IMR-90 (cell line): ENCODE results near the gene MCTP2. TPM values are rescaled to one million over a fixed set of nuclear protein-coding genes. Genes with fewer than 3 reads are reported as not detected.

Experiments
- ATAC-seq: fragments of 200-7000 bp; cut with Tn5 transposase; 2 replicates; pipeline ENCODE4 v1.9.1; 2020; ENCODE audit warnings: low read depth, mild to moderate bottlenecking, moderate library complexity
- BruUV-seq: library from RNA; stranded (reverse); fragments of 400-500 nt; replicated peaks from 2 replicates; lab custom pipeline; 2021; lab: Mats Ljungman, UMichigan
- CTCF ChIA-PET: fragments of 300-600 bp; formaldehyde crosslinking; extraction: SDS; loops from one replicate; lab custom pipeline; 2021; ENCODE audit warnings: antibody characterized with exemption; lab: Yijun Ruan, JAX
- POLR2A ChIA-PET: fragments of 300-600 bp; sonication (Branson Sonifier 250); formaldehyde crosslinking; loops from one replicate; lab custom pipeline; 2022; ENCODE audit warnings: antibody characterized with exemption; ENCODE audit not compliant: unreplicated experiment; lab: Charles Lee
- DNase-seq: peaks from one replicate; pipeline ENCODE4 v3.0.0; 2013
- H2AFZ ChIP-seq: replicated peaks from 2 replicates; pipeline ENCODE3; 2013; ENCODE audit warnings: low read length, mild to moderate bottlenecking; ENCODE audit not compliant: poor library complexity
- H2AK5ac ChIP-seq: 2 replicates; pipeline ENCODE4 v1.6.1; 2013; ENCODE audit warnings: low read depth, low read length, inconsistent platforms
- H2AK9ac ChIP-seq: replicated peaks from 2 replicates; pipeline ENCODE3; 2013; ENCODE audit warnings: mild to moderate bottlenecking, low read depth, low read length, moderate library complexity; ENCODE audit not compliant: poor library complexity
- H2BK120ac ChIP-seq: 2 replicates; pipeline ENCODE4 v1.6.1; 2013; ENCODE audit warnings: low read depth, low read length, inconsistent platforms
- H2BK15ac ChIP-seq: 3 replicates; pipeline ENCODE4 v1.6.1; 2013; ENCODE audit warnings: low read depth, low read length, inconsistent platforms
- H2BK20ac ChIP-seq: 2 replicates; pipeline ENCODE4 v1.6.1; 2013; ENCODE audit warnings: low read depth, mild to moderate bottlenecking, inconsistent platforms, low read length, moderate library complexity
- H2BK5ac ChIP-seq: 2 replicates; pipeline ENCODE4 v1.6.1; 2013; ENCODE audit warnings: mild to moderate bottlenecking, low read depth, low read length, inconsistent platforms; ENCODE audit not compliant: poor library complexity, severe bottlenecking
- H3K14ac ChIP-seq: replicated peaks from 2 replicates; pipeline ENCODE4 v1.6.1; 2013; ENCODE audit warnings: low read depth, low read length, inconsistent platforms
- H3K18ac ChIP-seq: 2 replicates; pipeline ENCODE4 v1.6.1; 2013; ENCODE audit warnings: low read depth, low read length, control low read depth
- H3K23ac ChIP-seq: 2 replicates; pipeline ENCODE4 v1.6.1; 2013; ENCODE audit warnings: low read depth, low read length, inconsistent platforms
- H3K27ac ChIP-seq: 2 replicates; pipeline ENCODE4 v1.5.1; 2013; ENCODE audit warnings: mild to moderate bottlenecking, control low read depth, low read length; ENCODE audit not compliant: insufficient read depth
- H3K27me3 ChIP-seq: 2 replicates; pipeline ENCODE4 v1.6.1; 2013; ENCODE audit warnings: low read length; ENCODE audit not compliant: control insufficient read depth, insufficient read depth
- H3K36me3 ChIP-seq: 2 replicates; pipeline ENCODE4 v1.6.1; 2013; ENCODE audit warnings: low read length, mixed read lengths; ENCODE audit not compliant: control insufficient read depth, insufficient read depth
- H3K4ac ChIP-seq: 2 replicates; pipeline ENCODE4 v1.6.1; 2013; ENCODE audit warnings: low read depth, low read length, inconsistent platforms
- H3K4me1 ChIP-seq: 2 replicates; pipeline ENCODE4 v1.6.1; 2013; ENCODE audit warnings: low read length, mixed read lengths; ENCODE audit not compliant: control insufficient read depth, insufficient read depth
- H3K4me2 ChIP-seq: 2 replicates; pipeline ENCODE4 v1.6.1; 2013; ENCODE audit warnings: low read depth, mild to moderate bottlenecking, control low read depth, low read length, moderate library complexity
- H3K4me3 ChIP-seq: 2 replicates; pipeline ENCODE4 v1.5.1; 2013; ENCODE audit warnings: low read depth, mild to moderate bottlenecking, control low read depth, low read length, moderate library complexity; ENCODE audit not compliant: insufficient read depth
- H3K56ac ChIP-seq: 2 replicates; pipeline ENCODE4 v1.6.1; 2013; ENCODE audit warnings: low read length, inconsistent platforms; ENCODE audit not compliant: insufficient read depth; ENCODE audit errors: extremely low read depth
- H3K79me1 ChIP-seq, 2 experiments: 2 replicates each; pipeline ENCODE4 v1.6.1; 2013; ENCODE audit warnings: low read length in 2 of 2, inconsistent platforms in 1 of 2, low read depth in 1 of 2
- H3K9ac ChIP-seq: 2 replicates; pipeline ENCODE4 v1.6.1; 2013; ENCODE audit warnings: low read depth, low read length, control low read depth
- H3K9me1 ChIP-seq: 2 replicates; pipeline ENCODE4 v1.6.1; 2013; ENCODE audit warnings: low read length, inconsistent platforms; ENCODE audit not compliant: insufficient read depth
- H3K9me3 ChIP-seq: 2 replicates; pipeline ENCODE4 v1.6.1; 2013; ENCODE audit warnings: low read length; ENCODE audit not compliant: control insufficient read depth, insufficient read depth
- H4K20me1 ChIP-seq: 2 replicates; pipeline ENCODE4 v1.6.1; 2013; ENCODE audit warnings: low read length, inconsistent platforms; ENCODE audit not compliant: insufficient read depth
- H4K5ac ChIP-seq: 2 replicates; pipeline ENCODE4 v1.6.1; 2013; ENCODE audit warnings: mild to moderate bottlenecking, low read depth, low read length, control low read depth
- H4K8ac ChIP-seq, 2 experiments: 2 replicates each; pipeline ENCODE4 v1.6.1; 2013; ENCODE audit warnings: low read depth in 2 of 2, low read length in 2 of 2, control low read depth in 1 of 2, inconsistent platforms in 1 of 2
- H4K91ac ChIP-seq: 2 replicates; pipeline ENCODE4 v1.6.1; 2013; ENCODE audit warnings: low read depth, low read length, inconsistent platforms; ENCODE audit not compliant: insufficient read depth
- USF2 ChIP-seq: fragments of 150-350 bp; IDR thresholded peaks from 2 replicates; pipeline ENCODE4 v1.6.1; 2017; ENCODE audit warnings: mild to moderate bottlenecking, antibody characterized with exemption, low read length, low read depth
- WGBS, 2 experiments: methylation state at CpG; one replicate each; pipeline versions ENCODE4 v1.1.5 to v1.1.7; 2013; ENCODE audit warnings: missing lambda C conversion rate in 2 of 2; ENCODE audit not compliant: insufficient read length in 1 of 2; ENCODE audit errors: extremely low coverage in 2 of 2; 5-methylcytosine and 5-hydroxymethylcytosine counted together
- dilution Hi-C: fragments of 300-500 bp; cut with HindIII; formaldehyde crosslinking; loops from one replicate; pipeline ENCODE4 v1.14.3; 2018; ENCODE audit warnings: low sequenced_read_pairs; ENCODE audit not compliant: unreplicated experiment
- in situ Hi-C: fragments of 300-500 bp; cut with MboI; formaldehyde crosslinking; loops from 3 replicates; pipeline ENCODE4 v1.14.3; 2019; ENCODE audit warnings: low sequenced_read_pairs, inconsistent platforms, mixed read lengths
- intact Hi-C: fragments of 100-400 bp; cut with micrococcal nuclease; formaldehyde crosslinking; loops from 2 replicates; pipeline ENCODE4 v1.10.0; 2022
- polyA plus RNA-seq, 3 experiments: library from polyadenylated mRNA; depleted of rRNA; stranded (reverse); fragments of >200 nt; gene quantifications; 2 replicates each; pipeline ENCODE4 v1.2.3, GENCODE V29; 2012; ENCODE audit warnings: low replicate concordance in 1 of 3
- total RNA-seq: library from RNA; depleted of rRNA; stranded (reverse); fragments of >200 nt; gene quantifications from 2 replicates; pipeline ENCODE4 v1.2.3, GENCODE V29; 2012

Gene MCTP2
- total and polyA plus RNA-seq, 2 of the 4 experiments (the other 2 are of a cell fraction) = 5.1 to 9.9 TPM

DNA sequence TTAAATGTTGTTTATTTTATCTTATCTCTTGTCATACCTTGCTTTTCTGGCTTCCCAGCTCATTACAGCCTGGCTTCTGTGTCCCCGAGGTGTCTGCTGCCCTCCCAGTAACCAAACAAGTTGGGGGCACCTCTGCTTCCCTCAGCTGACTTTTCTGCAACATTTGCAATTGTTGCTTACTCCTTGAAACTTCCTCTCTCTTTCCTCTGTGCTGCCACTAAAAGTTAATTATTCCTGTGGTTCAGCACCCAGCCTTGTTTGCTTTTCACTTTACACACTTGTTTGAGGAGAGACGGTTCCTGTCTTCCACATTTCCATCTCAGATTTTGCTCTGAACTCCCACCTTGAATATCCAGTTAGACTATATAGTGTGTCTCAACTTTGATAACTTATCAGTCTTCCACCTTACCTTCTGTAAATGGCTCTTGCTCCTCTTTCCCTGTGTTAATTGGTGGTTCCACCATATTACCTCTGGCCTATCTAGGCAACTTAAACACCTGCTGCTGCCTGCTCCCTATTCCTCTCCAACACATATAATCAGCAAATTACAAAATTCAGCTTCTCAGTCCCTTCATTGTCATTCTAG is 21.6 kb downstream of the MCTP2 start:
- no TSS peak for BruUV-seq
- Histone ChIP-seq H2AK5ac (no peak overlapping the region), H3K27me3 (no peaks in the 10 kb centered on the region), H3K56ac (no peak overlapping the region), H3K23ac (no peak overlapping the region), H3K4ac (no peak overlapping the region), H4K91ac (no peak overlapping the region), H2BK20ac (no peak overlapping the region), H2BK5ac (no peak overlapping the region), H4K20me1 (no peaks in the 10 kb centered on the region), H3K27ac (no peak overlapping the region), H3K79me1 (peaks cover 4 to 9% of the 10 kb centered on the region in 2 experiments; a peak in 2 of 4 replicates), H3K14ac (no peak overlapping the region), H3K18ac (no peak overlapping the region), H4K8ac (no peak overlapping the region), H2AFZ (no peak overlapping the region), H2AK9ac (no peak overlapping the region), H2BK15ac (no peak overlapping the region), H4K5ac (no peak overlapping the region), H3K9me1 (no peaks in the 10 kb centered on the region), H3K4me2 (no peak overlapping the region), H3K36me3 (no peaks in the 10 kb centered on the region), H2BK120ac (no peak overlapping the region), H3K9me3 (no peaks in the 10 kb centered on the region), H3K9ac (no peak overlapping the region), H3K4me3 (no peak overlapping the region), H3K4me1 (no peaks in the 10 kb centered on the region; the same call in 1 of the 2 replicates)
- 60% methylated on average over 1 of the region's 2 CpGs; no CpG with 5 or more reads in 1 of the 2 experiments for WGBS, 2 experiments
- no peak for ATAC-seq
- POLR2A ChIA-PET = interaction anchor here (0.5 kb wide), 1 partner anchor 1110 kb away, joined by 8 read pairs; no protein-coding TSS in a partner anchor
- in situ Hi-C loops = no loop called here
- CTCF ChIA-PET = no interaction called here
- no peak for DNase-seq
- no peak for TF ChIP-seq USF2
- dilution Hi-C loops = no loop called here
- intact Hi-C loops = no loop called here
